HepG2 (cell line): Measurements from ENCODE around the gene NRG2. TPM values are rescaled to one million over a fixed set of nuclear protein-coding genes. Genes with fewer than 3 reads are reported as not detected.

Experiments used
- ATAC-seq: fragments of 200-7000 bp; cut with Tn5 transposase; 3 replicates; pipeline ENCODE4 v1.9.1; 2020; ENCODE audit warnings: mild to moderate bottlenecking, moderate library complexity
- BruUV-seq: library from RNA; stranded (reverse); fragments of 400-500 nt; replicated peaks from 2 replicates; lab custom pipeline; 2021; lab: Mats Ljungman, UMichigan
- CTCF ChIA-PET: fragments of 300-600 bp; formaldehyde crosslinking; extraction: SDS; loops from one replicate; lab custom pipeline; 2021; ENCODE audit warnings: low total read pairs, inconsistent platforms, low intra/inter-chr PET ratio; lab: Yijun Ruan, JAX
- POLR2A ChIA-PET: fragments of 350-600 bp; sonication (Branson Sonifier 250); formaldehyde crosslinking; loops from one replicate; lab custom pipeline; 2020; ENCODE audit warnings: antibody characterized with exemption, inconsistent platforms; lab: Yijun Ruan, JAX
- DNase-seq: peaks from one replicate; pipeline ENCODE4 v3.0.0-alpha.2; 2015; ENCODE audit warnings: low spot score
- FAIRE-seq: peaks from 3 replicates; lab custom pipeline; 2011; peaks lifted over from hg19 to GRCh38; lab: Jason Lieb, UNC
- H2AFZ ChIP-seq: one replicate; pipeline ENCODE4 v1.6.1; 2011; ENCODE audit warnings: low read length, inconsistent platforms
- H3K27ac ChIP-seq: fragments of 300-600 bp; 3 replicates; pipeline ENCODE4 v1.8.0; 2011; ENCODE audit warnings: mixed run types, mild to moderate bottlenecking, mixed read lengths, low read length, inconsistent platforms; ENCODE audit not compliant: insufficient read depth; ENCODE audit errors: extremely low read length
- H3K27me3 ChIP-seq, 2 experiments: fragments of 200-600 bp in 1 of 2; 2 replicates in 1 of 2; 3 replicates in 1 of 2; pipeline versions ENCODE4 v1.6.0 to v1.8.0; 2011; ENCODE audit warnings: low read length in 2 of 2, mild to moderate bottlenecking in 2 of 2, moderate library complexity in 2 of 2, inconsistent platforms in 1 of 2; ENCODE audit not compliant: insufficient read depth in 2 of 2, control insufficient read depth in 1 of 2
- H3K36me3 ChIP-seq, 2 experiments: fragments of 200-600 bp in 1 of 2; replicated peaks in 1 of 2; 2 replicates in 1 of 2; 3 replicates in 1 of 2; pipeline versions ENCODE4 v1.5.1 to v1.8.0; 2011; ENCODE audit warnings: low read length in 2 of 2, inconsistent platforms in 1 of 2; ENCODE audit not compliant: insufficient read depth in 2 of 2, control insufficient read depth in 1 of 2
- H3K4me1 ChIP-seq: 2 replicates; pipeline ENCODE4 v1.5.1; 2012; ENCODE audit warnings: low read length, inconsistent platforms; ENCODE audit not compliant: insufficient read depth
- H3K4me2 ChIP-seq: 2 replicates; pipeline ENCODE4 v1.6.0; 2011; ENCODE audit warnings: low read depth, low read length, inconsistent platforms
- H3K4me3 ChIP-seq, 3 experiments: fragments of 200-600 bp in 1 of 3; sonication (generic), shearing (Covaris generic) in 1 of 3; replicated peaks in 1 of 3; 2 replicates each; pipeline ENCODE4 v1.5.1; 2011 to 2016; ENCODE audit warnings: low read length in 3 of 3, inconsistent platforms in 2 of 3, low read depth in 2 of 3, mild to moderate bottlenecking in 2 of 3, control low read depth in 1 of 3, mixed read lengths in 1 of 3; ENCODE audit not compliant: insufficient read depth in 1 of 3
- H3K79me2 ChIP-seq: one replicate; pipeline ENCODE4 v1.6.1; 2011; ENCODE audit warnings: low read length, inconsistent platforms; ENCODE audit not compliant: insufficient read depth
- H3K9ac ChIP-seq: 2 replicates; pipeline ENCODE4 v1.6.0; 2011; ENCODE audit warnings: mild to moderate bottlenecking, low read depth, low read length, inconsistent platforms; ENCODE audit not compliant: insufficient read depth
- H3K9me3 ChIP-seq: 2 replicates; pipeline ENCODE4 v1.5.1; 2012; ENCODE audit warnings: mild to moderate bottlenecking, low read length
- H4K20me1 ChIP-seq: 2 replicates; pipeline ENCODE4 v1.6.0; 2011; ENCODE audit warnings: inconsistent platforms, mild to moderate bottlenecking, low read length, moderate library complexity; ENCODE audit not compliant: insufficient read depth
- ATF7 ChIP-seq, 2 experiments: fragments of 450-650 bp in 1 of 2; sonication (generic) in 1 of 2; formaldehyde crosslinking in 1 of 2; IDR thresholded peaks; 2 replicates each; pipeline versions ENCODE4 v1.4.0 to v1.6.1; 2016 to 2020; ENCODE audit warnings: antibody characterized with exemption in 1 of 2, mild to moderate bottlenecking in 1 of 2, missing genetic modification reagents in 1 of 2
- EEA1 ChIP-seq: sonication (generic); formaldehyde crosslinking; IDR thresholded peaks from 2 replicates; pipeline ENCODE4 v1.5.1; 2020; ENCODE audit warnings: mild to moderate bottlenecking, missing genetic modification reagents, borderline replicate concordance
- FOXJ3 ChIP-seq: sonication (generic); formaldehyde crosslinking; IDR thresholded peaks from 2 replicates; pipeline ENCODE4 v1.4.0; 2020; ENCODE audit warnings: missing genetic modification reagents, mild to moderate bottlenecking, borderline replicate concordance
- GMEB1 ChIP-seq: sonication (generic); formaldehyde crosslinking; IDR thresholded peaks from 2 replicates; pipeline ENCODE4 v1.5.1; 2020; ENCODE audit warnings: missing genetic modification reagents, mild to moderate bottlenecking, borderline replicate concordance
- SNAPC5 ChIP-seq: sonication (generic); formaldehyde crosslinking; IDR thresholded peaks from 2 replicates; pipeline ENCODE4 v1.8.1; 2023; ENCODE audit warnings: mild to moderate bottlenecking, missing genetic modification reagents, borderline replicate concordance
- STAT5B ChIP-seq: sonication (generic); formaldehyde crosslinking; IDR thresholded peaks from 2 replicates; pipeline ENCODE4 v1.4.0; 2020; ENCODE audit warnings: missing genetic modification reagents
- ZNF124 ChIP-seq: sonication (generic); formaldehyde crosslinking; IDR thresholded peaks from 2 replicates; pipeline ENCODE4 v1.4.0; 2020; ENCODE audit warnings: missing genetic modification reagents
- WGBS: methylation state at CpG from one replicate; pipeline ENCODE4 v1.1.6; 2017; ENCODE audit warnings: low lambda C conversion rate; 5-methylcytosine and 5-hydroxymethylcytosine counted together
- in situ Hi-C: cut with HindIII; loops from 2 replicates; pipeline ENCODE4 v1.10.0; 2017; ENCODE audit warnings: low pct_unique_long_range_greater_than_20kb; ENCODE audit not compliant: extremely low pct_ligation_motif_present
- intact Hi-C: fragments of 100-400 bp; cut with micrococcal nuclease; formaldehyde crosslinking; loops from one replicate; pipeline ENCODE4 v1.10.0; 2022; ENCODE audit not compliant: unreplicated experiment
- polyA plus RNA-seq, 8 experiments: library from polyadenylated mRNA; depleted of rRNA in 3 of 8; stranded (reverse) in 7 of 8; unstranded in 1 of 8; fragments of >200 nt; fragmentation: Illumina TruSeq in 4 of 8; extraction: Trizol in 4 of 8; gene quantifications; 2 replicates each; pipeline versions ENCODE4 v1.2.1 to v1.2.3, GENCODE V29; 2011 to 2016; ENCODE audit warnings: low read depth in 4 of 8, missing spikeins in 1 of 8, mixed read lengths in 1 of 8; ENCODE audit not compliant: insufficient read depth in 1 of 8
- total RNA-seq, 5 experiments: library from RNA; depleted of rRNA; stranded (reverse); fragments of >200 nt; fragmentation: Illumina TruSeq; extraction: Trizol; gene quantifications; 2 replicates each; pipeline ENCODE4 v1.2.3, GENCODE V29; 2016; ENCODE audit warnings: low read depth in 1 of 5
- TF ChIP-seq, protein P1 (sequence below): sonication (generic); formaldehyde crosslinking; IDR thresholded peaks from 2 replicates; pipeline ENCODE4 v1.4.0; 2020; ENCODE audit warnings: missing genetic modification reagents, borderline replicate concordance

NRG2 gene
- total and polyA plus RNA-seq, 2 of the 13 experiments (the other 11 are each of a cell fraction or from before 2014, with no cell fraction given): not detected

GRCh38 chr5:139799359-139799758 is 243.7 kb downstream of the NRG2 start (continued):
- TF ChIP-seq, protein P1, sequence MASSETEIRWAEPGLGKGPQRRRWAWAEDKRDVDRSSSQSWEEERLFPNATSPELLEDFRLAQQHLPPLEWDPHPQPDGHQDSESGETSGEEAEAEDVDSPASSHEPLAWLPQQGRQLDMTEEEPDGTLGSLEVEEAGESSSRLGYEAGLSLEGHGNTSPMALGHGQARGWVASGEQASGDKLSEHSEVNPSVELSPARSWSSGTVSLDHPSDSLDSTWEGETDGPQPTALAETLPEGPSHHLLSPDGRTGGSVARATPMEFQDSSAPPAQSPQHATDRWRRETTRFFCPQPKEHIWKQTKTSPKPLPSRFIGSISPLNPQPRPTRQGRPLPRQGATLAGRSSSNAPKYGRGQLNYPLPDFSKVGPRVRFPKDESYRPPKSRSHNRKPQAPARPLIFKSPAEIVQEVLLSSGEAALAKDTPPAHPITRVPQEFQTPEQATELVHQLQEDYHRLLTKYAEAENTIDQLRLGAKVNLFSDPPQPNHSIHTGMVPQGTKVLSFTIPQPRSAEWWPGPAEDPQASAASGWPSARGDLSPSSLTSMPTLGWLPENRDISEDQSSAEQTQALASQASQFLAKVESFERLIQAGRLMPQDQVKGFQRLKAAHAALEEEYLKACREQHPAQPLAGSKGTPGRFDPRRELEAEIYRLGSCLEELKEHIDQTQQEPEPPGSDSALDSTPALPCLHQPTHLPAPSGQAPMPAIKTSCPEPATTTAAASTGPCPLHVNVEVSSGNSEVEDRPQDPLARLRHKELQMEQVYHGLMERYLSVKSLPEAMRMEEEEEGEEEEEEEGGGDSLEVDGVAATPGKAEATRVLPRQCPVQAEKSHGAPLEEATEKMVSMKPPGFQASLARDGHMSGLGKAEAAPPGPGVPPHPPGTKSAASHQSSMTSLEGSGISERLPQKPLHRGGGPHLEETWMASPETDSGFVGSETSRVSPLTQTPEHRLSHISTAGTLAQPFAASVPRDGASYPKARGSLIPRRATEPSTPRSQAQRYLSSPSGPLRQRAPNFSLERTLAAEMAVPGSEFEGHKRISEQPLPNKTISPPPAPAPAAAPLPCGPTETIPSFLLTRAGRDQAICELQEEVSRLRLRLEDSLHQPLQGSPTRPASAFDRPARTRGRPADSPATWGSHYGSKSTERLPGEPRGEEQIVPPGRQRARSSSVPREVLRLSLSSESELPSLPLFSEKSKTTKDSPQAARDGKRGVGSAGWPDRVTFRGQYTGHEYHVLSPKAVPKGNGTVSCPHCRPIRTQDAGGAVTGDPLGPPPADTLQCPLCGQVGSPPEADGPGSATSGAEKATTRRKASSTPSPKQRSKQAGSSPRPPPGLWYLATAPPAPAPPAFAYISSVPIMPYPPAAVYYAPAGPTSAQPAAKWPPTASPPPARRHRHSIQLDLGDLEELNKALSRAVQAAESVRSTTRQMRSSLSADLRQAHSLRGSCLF (CRISPR knock-in tag): no peak
- TF ChIP-seq SNAPC5 (CRISPR knock-in tag): no peak
- TF ChIP-seq FOXJ3 (CRISPR knock-in tag): no peak
- TF ChIP-seq STAT5B (CRISPR knock-in tag): no peak
- no peak for TF ChIP-seq ZNF124
- TF ChIP-seq EEA1 (CRISPR knock-in tag): no peak

DNA sequence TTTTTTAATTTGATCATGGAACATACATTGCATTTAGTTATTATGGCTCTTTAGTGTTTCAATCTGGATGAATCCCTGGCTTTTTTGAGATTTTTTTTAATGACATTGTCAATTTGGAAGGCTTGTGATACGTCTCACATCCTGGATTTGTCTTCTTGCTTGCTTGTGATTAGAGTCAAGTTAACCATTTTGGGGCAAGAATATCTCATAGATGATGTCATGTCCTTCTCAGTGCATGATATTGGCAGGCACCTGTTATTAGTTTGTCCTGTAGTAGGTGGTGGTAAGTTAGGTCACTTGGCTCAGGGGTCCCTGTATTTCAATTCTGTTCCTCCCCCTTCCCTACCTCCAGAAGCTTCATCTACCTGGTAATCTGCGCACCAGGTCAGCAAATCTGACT is 244.2 kb downstream of the NRG2 start:
- H3K36me3 ChIP-seq: no peaks in the 10 kb centered on the region

More for the DNA sequence above, 244.2 kb downstream of the NRG2 start:
- Histone ChIP-seq H3K9ac (no peak overlapping the region), H3K4me2 (no peak overlapping the region), H4K20me1 (no peaks in the 10 kb centered on the region), H2AFZ (no peak overlapping the region), H3K79me2 (no peaks in the 10 kb centered on the region), H3K4me3 (no peak overlapping the region), H3K9me3 (no peaks in the 10 kb centered on the region), H3K27ac (no peak overlapping the region), H3K27me3 (peaks cover 12 to 69% of the 10 kb centered on the region in 2 experiments), H3K4me1 (no peaks in the 10 kb centered on the region)
- in situ Hi-C loops (no loop called here), intact Hi-C loops (no loop called here)
- FAIRE-seq (no peak), ATAC-seq (no peak), DNase-seq (no peak)
- 26% methylated on average over 2 of the region's 2 CpGs for WGBS
- TF ChIP-seq GMEB1 (CRISPR knock-in tag): no peak
- TF ChIP-seq ATF7 (IDR thresholded peaks at IDR 0.05): peak; percentile 59
- no peak for TF ChIP-seq ATF7 (CRISPR knock-in tag; IDR thresholded peaks at IDR 0.05)
- CTCF ChIA-PET: no interaction called here
- POLR2A ChIA-PET: no interaction called here
- no TSS peak for BruUV-seq
